GM10266 (cell line): ENCODE results near the gene UBE2N.

Experiments
- DNase-seq: peaks from one replicate; pipeline ENCODE4 v3.0.0; 2012; ENCODE audit errors: extremely low spot score
- CTCF ChIP-seq: IDR thresholded peaks from 2 replicates; pipeline ENCODE4 v1.5.1; 2012; ENCODE audit warnings: mild to moderate bottlenecking, low read depth; ENCODE audit not compliant: control insufficient read depth, insufficient read depth; ENCODE audit errors: missing control alignments

Gene UBE2N

GRCh38 chr12:93441617-93442410, at the start of gene UBE2N:
UBE2N (minus strand) TSS chr12:93441947; CDS start chr12:93441884, 63 bp downstream.
- no peak for TF ChIP-seq CTCF
- DNase-seq = peak; percentile 93

- DNase-seq = no peak
- TF ChIP-seq CTCF = no peak
Observed at GRCh38 chr12:93484315-93484981, 42.7 kb upstream of the UBE2N start.

GRCh38 chr12:93483151-93483807, 41.5 kb upstream of the UBE2N start:
- no peak for TF ChIP-seq CTCF

GRCh38 chr12:93482721-93483120, 41.0 kb upstream of the UBE2N start:
- no peak for DNase-seq
- no peak for TF ChIP-seq CTCF

More at GRCh38 chr12:93483151-93483807, 41.5 kb upstream of the UBE2N start:
- no peak for DNase-seq

- TF ChIP-seq CTCF = no peak
- no peak for DNase-seq
Observed at GRCh38 chr12:93476555-93476954, 34.8 kb upstream of the UBE2N start.

GRCh38 chr12:93469386-93469785, 27.6 kb upstream of the UBE2N start:
- DNase-seq = no peak
- TF ChIP-seq CTCF = no peak

- DNase-seq = no peak
- TF ChIP-seq CTCF = no peak
Observed at GRCh38 chr12:93468008-93468371, 26.2 kb upstream of the UBE2N start.
